ENCODE results near the gene NUBPL.

GRCh38 chr14:31760277-31760676 lies 199.1 kb downstream of the NUBPL start:
- no peak for TF ChIP-seq RAD21 (conservative IDR thresholded peaks at IDR 0.05 in 1 of 2, IDR thresholded peaks at IDR 0.05 in 1 of 2)
- TF ChIP-seq RCOR1 (IDR thresholded peaks at IDR 0.05; ENCODE audit: low read depth, low read length): no peak
- no peak for TF ChIP-seq CTCF (IDR thresholded peaks at IDR 0.05)
- no peak for TF ChIP-seq RFX5 (IDR thresholded peaks at IDR 0.05)
- TF ChIP-seq POLR2A (IDR thresholded peaks at IDR 0.05; ENCODE audit: low read length): no peak
- TF ChIP-seq CEBPB (IDR thresholded peaks at IDR 0.05): no peak
- TF ChIP-seq BHLHE40 (IDR thresholded peaks at IDR 0.05; ENCODE audit: low read depth, low read length): no peak
- TF ChIP-seq SREBF2 (IDR thresholded peaks at IDR 0.05): no peak

Data from A549 (cell line).